GM21737 (cell line): ENCODE data around the gene HSPH1.
A peak's percentile ranks its signal among the peaks of the same experiment; 100 is the strongest.
"Not testable (repeated sequence)": the region's sequence is repeated elsewhere in the genome, so short reads cannot be mapped to it uniquely, and the experiment has no call there.

Experiments used
- ATAC-seq: cut with Tn5 transposase; IDR thresholded peaks from one replicate; pipeline ENCODE4 v1.9.1; 2021; ENCODE audit warnings: mild to moderate bottlenecking, moderate library complexity; ENCODE audit not compliant: unreplicated experiment

Gene HSPH1

DNA sequence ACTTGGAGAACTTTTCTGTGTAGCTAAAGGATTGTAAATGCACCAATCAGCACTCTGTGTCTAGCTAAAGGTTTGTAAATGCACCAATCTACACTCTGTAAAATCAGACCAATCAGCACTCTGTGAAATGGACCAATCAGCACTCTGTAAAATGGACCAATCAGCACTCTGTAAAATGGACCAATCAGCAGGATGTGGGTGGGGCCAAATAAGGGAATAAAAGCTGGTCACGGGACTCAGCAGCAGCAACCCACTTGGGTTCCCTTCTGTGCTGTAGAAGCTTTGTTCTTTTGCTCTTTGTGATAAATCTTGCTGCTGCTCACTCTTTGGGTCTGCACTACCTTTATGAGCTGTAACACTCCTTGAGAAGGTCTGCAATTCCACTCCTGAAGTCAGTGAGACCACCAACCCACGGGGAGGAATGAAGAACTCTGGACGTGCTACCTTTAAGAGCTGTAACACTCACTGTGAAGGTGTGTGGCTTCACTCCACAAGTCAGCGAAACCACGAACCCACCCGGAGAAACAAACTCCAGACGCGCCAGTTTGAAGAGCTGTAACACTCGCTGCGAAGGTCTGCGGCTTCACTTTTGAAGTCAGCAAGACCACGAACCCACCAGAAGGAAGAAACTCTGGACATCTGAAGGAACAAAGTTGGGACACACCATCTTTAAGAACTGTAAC, 16.2 kb upstream of the HSPH1 start:
- not testable (repeated sequence) for ATAC-seq

DNA sequence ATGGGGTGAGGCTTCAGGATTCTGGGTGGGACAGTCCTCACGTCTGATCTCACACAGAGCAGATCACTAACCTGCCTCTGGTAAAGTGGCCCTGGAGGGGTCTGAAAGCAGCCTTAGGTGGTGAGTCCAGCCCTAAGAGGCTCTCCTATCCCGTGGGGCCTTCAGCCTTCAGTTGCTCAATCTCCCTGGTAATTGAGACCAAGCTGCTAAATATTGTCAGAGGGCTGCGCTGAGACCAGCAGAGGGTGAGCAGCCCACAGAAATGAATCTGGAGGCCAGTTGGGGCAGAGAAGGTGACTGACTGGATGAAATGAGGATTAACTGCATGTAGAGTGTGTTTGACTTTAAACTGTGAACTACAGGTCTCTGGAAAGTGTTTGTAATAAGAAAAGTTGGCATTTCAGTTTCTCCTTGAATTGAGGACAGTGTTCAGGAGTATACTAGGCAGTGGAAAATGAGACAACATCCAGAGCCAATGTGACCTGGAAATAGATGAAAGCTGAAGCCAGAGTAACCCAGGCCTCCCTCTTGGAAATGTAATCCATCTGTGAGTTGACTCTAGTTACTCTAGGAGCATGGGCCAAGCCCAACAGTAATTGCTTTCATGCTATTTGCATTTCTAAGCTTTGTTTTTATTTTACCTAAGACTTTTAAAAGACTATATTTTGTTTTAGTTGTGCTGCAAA, 14.3 kb upstream of the HSPH1 start:
- ATAC-seq, result no peak

DNA sequence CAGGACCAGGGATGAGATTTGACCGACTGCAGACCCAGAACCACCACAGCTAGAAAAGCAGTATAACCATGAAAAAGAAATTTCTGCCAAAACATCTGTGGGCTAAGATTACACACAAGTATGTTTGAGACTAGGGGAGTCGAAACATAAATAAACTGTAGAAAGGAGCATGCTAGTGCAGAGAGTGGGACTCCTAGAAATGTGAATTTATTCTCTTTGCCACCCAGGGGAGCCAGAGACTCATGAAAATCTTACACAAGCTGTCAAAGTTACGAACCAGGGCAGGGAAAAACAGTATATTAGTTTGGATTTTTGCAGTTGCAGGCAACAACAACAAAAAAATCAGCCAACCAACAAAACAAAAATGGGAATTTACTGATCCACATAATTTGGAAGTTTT, 12.3 kb upstream of the HSPH1 start:
- ATAC-seq, result no peak

GRCh38 chr13:31172535-31172934, 10.8 kb upstream of the HSPH1 start:
- no peak for ATAC-seq

GRCh38 chr13:31172001-31172400, 10.3 kb upstream of the HSPH1 start:
- no peak for ATAC-seq

- no peak for ATAC-seq
Observed at GRCh38 chr13:31168736-31169135, 7.0 kb upstream of the HSPH1 start.

- ATAC-seq, result no peak
Observed at GRCh38 chr13:31168166-31168565, 6.5 kb upstream of the HSPH1 start.

GRCh38 chr13:31167490-31167889, 5.8 kb upstream of the HSPH1 start:
- ATAC-seq, result peak; percentile 49

DNA sequence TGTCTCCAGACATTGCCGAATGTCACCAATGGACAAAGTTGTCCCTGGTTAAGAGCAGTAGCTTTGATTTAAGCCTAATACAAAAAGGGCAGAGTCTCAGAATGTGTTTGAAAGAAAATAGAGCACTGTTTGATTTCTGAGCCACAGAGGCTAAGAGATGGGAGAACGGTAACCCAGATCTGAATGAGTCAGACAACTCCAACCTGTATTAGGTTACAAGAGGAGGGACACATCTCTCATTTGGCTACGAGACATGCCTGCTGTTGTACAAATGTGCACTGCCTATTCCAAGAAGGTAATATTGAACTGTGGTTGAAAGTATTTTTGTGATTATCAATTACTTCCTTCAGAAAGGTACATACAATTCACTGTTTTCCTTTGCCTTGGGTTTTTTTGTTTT, 4.9 kb upstream of the HSPH1 start:
- ATAC-seq, result no peak

- peak; percentile 86 for ATAC-seq
Observed at GRCh38 chr13:31162151-31163008, 676 bp upstream of the HSPH1 start.

DNA sequence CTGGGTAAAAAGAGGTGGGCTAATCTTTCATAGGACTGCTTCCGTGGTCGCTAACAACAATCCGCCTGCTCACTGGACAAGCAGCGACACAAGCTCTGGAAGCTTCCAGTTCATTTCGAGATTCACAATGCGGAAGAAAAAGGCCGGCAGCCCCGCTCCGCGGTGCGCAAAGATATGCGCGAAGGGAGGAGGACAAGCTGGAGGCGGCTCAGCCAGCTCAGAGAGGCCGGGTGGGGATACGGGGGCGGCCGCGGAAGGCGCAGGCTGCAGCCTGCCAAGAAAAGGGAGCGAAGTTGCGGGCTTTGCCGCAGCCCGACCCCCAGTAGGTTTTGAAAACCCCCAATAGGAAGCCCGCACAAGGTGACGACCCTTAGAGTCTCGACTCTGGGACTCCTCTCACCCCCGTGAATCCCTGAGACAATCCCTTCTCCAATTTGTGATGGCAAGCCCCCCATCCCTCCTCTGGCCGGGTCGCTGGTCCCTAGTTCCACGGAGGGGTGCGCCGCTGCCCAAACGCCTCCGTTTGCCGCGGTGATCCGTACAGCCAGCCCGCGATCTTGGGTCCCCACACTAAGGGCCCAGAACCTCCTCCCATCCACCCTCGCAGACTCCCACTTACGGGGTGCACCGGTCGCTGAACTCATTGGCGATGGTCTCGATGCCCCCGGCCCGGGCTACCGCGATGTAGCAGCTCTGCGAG, 697 bp downstream of the HSPH1 start:
- ATAC-seq, result peak; percentile 21

GRCh38 chr13:31159306-31159705, 2.4 kb downstream of the HSPH1 start:
- ATAC-seq, result no peak

- no peak for ATAC-seq
Observed at GRCh38 chr13:31154939-31155338, 6.8 kb downstream of the HSPH1 start.

DNA sequence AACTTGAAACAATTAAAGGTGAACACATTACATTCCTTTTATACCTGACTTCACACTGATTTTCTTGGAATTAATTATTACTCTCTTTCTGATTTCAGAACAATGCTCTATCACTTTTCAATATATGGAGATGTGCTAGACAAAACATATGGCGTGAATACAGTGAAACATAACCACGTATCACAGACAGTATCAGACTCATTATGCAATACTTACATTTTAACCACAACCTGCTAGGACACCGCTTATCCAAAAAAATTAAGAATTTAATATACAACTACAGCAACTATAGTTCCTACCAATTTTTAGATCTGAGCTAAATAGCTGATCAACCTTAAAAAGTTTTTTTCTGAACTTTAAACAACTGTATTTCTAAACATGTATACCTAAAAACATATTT, 9.9 kb downstream of the HSPH1 start:
- no peak for ATAC-seq

GRCh38 chr13:31150315-31150985, 11.3 kb downstream of the HSPH1 start:
- ATAC-seq, result no peak

DNA sequence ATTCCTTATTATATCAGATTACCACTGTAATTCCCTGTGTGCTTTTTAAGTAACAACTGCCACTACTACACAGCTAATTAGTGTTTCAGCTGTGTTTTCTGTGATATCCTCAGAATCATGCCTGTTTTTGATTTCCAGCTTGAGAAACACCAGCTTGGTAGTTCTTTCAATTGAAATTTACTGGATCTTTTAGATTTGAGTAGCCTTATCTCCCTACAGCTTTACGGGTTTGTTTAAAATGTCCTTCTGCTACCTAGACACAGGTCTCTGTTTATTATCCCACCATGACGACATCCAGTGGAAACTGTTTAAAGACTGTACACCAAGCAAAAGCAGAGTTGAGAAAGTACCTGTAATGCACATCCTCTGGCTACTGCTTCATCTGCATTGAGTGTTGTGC, 12.1 kb downstream of the HSPH1 start:
- ATAC-seq, result no peak

DNA sequence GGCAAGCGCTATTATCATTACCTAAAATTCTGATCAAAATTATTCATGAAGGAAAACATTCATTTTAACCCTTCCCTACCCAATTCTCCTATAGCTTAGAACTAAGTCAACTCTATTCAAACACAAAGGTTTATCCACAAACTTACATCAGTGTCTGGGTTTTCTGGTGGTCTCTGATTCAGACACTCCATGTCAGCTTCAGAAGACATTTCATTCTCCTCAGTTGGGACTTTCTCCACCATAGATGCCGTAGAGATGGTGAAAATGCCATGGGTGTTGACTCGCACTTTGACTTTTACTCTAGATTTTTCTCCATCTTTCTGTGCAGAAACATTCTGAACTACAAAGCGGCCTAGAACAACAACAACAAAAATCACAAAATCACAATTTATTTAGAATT, 16.3 kb downstream of the HSPH1 start:
- no peak for ATAC-seq

- no peak for ATAC-seq
Observed at GRCh38 chr13:31138515-31138914, 23.2 kb downstream of the HSPH1 start.

GRCh38 chr13:31136724-31137123, 25.0 kb downstream of the HSPH1 start:
- ATAC-seq, result no peak

DNA sequence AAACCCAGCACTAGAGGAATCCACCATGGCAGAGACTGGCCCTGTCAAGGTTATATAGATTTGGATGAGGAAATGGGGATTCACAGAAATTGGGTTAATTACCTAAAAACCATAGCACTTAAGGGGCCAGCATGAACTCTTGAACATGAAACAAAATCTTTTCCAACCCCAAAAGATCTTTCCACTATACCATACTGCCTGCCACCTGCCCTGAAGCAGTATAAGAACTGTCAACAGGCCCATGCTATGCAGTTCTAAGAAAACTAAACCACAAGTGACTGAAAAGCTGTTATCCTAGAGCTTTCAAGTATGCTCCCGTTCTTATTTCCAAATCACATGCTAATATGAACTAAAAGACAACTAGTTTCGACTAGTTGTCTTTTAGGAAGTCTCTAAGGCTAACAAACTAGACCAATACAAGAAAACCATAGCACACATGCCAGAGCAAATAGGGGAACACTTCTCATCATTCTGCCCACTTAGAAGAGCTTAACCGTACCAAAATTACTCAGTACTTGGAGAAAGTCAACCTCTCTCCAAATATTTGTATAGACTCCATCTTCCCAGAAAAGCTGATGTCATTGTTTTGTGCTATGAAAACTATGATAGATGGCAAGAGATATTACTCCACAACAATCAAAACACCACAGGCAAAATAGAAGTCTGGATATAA, 27.5 kb downstream of the HSPH1 start:
- no peak for ATAC-seq
